Sigmoid colon (tissue), 7 donors: ENCODE measurements around the gene KATNB1. TPM values are rescaled to one million over a fixed set of nuclear protein-coding genes. Genes with fewer than 3 reads are reported as not detected.

Source experiments
- DNase-seq: peaks from one replicate; pipeline ENCODE4 v3.0.0-alpha.2; 2019
- H3K27ac ChIP-seq, 4 donors: fragments of 200-600 bp; sonication (generic); one replicate each; pipeline ENCODE4 v1.5.1; 2016 to 2019; ENCODE audit warnings: mild to moderate bottlenecking in 1 of 4
- H3K27me3 ChIP-seq, 3 donors: fragments of 200-600 bp; sonication (generic); one replicate each; pipeline ENCODE4 v1.5.1; 2019; ENCODE audit warnings: mild to moderate bottlenecking in 1 of 3
- H3K36me3 ChIP-seq, 4 donors: fragments of 200-600 bp; sonication (generic); one replicate each; pipeline ENCODE4 v1.5.1; 2016 to 2019
- H3K4me1 ChIP-seq, 4 donors: fragments of 200-600 bp; sonication (generic); one replicate each; pipeline ENCODE4 v1.5.1; 2017 to 2019
- H3K4me3 ChIP-seq, 4 donors: fragments of 200-600 bp; sonication (generic); one replicate each; pipeline ENCODE4 v1.5.1; 2017 to 2019; ENCODE audit warnings: mild to moderate bottlenecking in 2 of 4, moderate library complexity in 1 of 4
- H3K9me3 ChIP-seq, 4 donors: fragments of 200-600 bp in 3 of 4; sonication (generic) in 3 of 4; one replicate each; pipeline versions ENCODE4 v1.5.1 to v1.6.1; 2013 to 2019
- CTCF ChIP-seq, 4 experiments: fragments of 450-650 bp in 3 of 4; fragments of 200-600 bp in 1 of 4; IDR thresholded peaks; one replicate each; pipeline ENCODE4 v1.5.1; 2016 to 2019; ENCODE audit warnings: antibody characterized with exemption in 4 of 4, mild to moderate bottlenecking in 3 of 4, moderate library complexity in 2 of 4
- EP300 ChIP-seq, 4 donors: sonication (generic); formaldehyde crosslinking; IDR thresholded peaks; one replicate each; pipeline ENCODE4 v1.6.1; 2017; ENCODE audit warnings: antibody characterized with exemption in 4 of 4
- POLR2A ChIP-seq, 2 donors: fragments of 450-650 bp; IDR thresholded peaks; one replicate each; pipeline ENCODE4 v1.6.1; 2016; ENCODE audit warnings: antibody characterized with exemption in 2 of 2, mild to moderate bottlenecking in 2 of 2, moderate library complexity in 2 of 2
- POLR2AphosphoS5 ChIP-seq, 4 donors: sonication (generic); formaldehyde crosslinking; IDR thresholded peaks; one replicate each; pipeline ENCODE4 v1.6.1; 2017; ENCODE audit warnings: antibody characterized with exemption in 4 of 4
- WGBS, 2 donors: extraction: QIAGEN DNeasy Blood & Tissue Kit; methylation state at CpG; one replicate each; pipeline ENCODE4 v1.1.7; 2013; 5-methylcytosine and 5-hydroxymethylcytosine counted together
- intact Hi-C: fragments of 100-400 bp; cut with DNase I; formaldehyde crosslinking; loops from one replicate; pipeline ENCODE4 v1.15.1; 2023
- polyA plus RNA-seq, 3 donors: library from polyadenylated mRNA; stranded (reverse); fragments of 200-250 nt; gene quantifications; one replicate each; pipeline ENCODE4 v1.2.3, GENCODE V29; 2013
- total RNA-seq, 4 donors: library from RNA; depleted of rRNA; stranded (reverse); fragments of >200 nt; gene quantifications; one replicate each; pipeline ENCODE4 v1.1.0, GENCODE V29; 2016
- donor health status: healthy with polysubstance abuse.
- donor health status: Bipolar disorder and iron deficiency.
- donor health status: healthy.

Gene KATNB1
- total and polyA plus RNA-seq, 7 donors: 4.3 to 18.6 (median 10.2) TPM

DNA sequence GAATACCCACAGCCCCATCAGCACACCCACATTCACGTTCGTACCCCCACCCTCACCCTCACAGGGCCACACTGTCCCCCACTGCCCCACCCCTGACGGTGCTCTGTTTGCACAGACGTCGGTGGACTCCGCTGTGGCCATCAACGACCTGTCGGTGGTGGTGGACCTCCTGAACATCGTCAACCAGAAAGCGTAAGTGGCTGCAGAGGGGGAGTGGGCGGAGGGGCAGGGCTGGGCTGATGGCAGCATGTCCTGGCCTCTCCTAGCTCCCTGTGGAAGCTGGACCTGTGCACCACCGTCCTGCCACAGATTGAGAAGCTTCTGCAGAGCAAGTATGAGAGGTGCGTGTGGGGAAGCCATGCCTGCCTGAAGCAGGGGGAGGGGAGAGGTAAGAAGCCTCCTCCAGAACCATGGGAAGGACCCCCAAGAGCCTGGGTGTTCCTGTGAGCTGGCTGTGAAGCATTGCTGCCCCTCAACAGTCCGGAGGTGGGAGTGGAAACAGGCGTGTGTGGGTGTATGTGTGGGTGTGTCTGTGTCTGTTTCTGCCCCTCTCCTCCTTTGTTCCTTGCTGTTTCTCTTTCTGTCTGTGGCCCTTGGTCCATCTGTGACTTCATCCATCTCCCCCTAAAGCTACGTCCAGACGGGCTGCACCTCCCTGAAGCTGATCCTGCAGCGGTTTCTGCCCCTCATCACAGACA lies 20.3 kb downstream of the KATNB1 start:
- Histone ChIP-seq H3K27ac (no peak overlapping the region), H3K36me3 (peaks cover 0 to 56% (median 16%) of the 10 kb centered on the region in 4 donors), H3K4me3 (no peak overlapping the region), H3K27me3 (no peaks in the 10 kb centered on the region), H3K9me3 (no peaks in the 10 kb centered on the region), H3K4me1 (peaks cover 0 to 9% (median 2%) of the 10 kb centered on the region in 4 donors)
- no peak for TF ChIP-seq POLR2AphosphoS5 (IDR thresholded peaks at IDR 0.05)
- TF ChIP-seq CTCF (IDR thresholded peaks at IDR 0.05): no peak
- TF ChIP-seq EP300 (IDR thresholded peaks at IDR 0.05): no peak
- TF ChIP-seq POLR2A (IDR thresholded peaks at IDR 0.05): no peak
- WGBS, 2 donors: 78 to 87% methylated on average over 18 of the region's 18 CpGs
- DNase-seq: no peak
- intact Hi-C loops: loop anchor here (2.0 kb wide), 1 partner anchor 47 kb away; the partner anchor contains the start of gene KIFC3

GRCh38 chr16:57756424-57757325 lies 21.1 kb downstream of the KATNB1 start:
- H3K27ac ChIP-seq: no peak overlapping the region

GRCh38 chr16:57757326-57757786 lies 21.8 kb downstream of the KATNB1 start:
- TF ChIP-seq CTCF (IDR thresholded peaks at IDR 0.05): peak; percentile 68 to 97 (median 87)
- no peak for TF ChIP-seq EP300 (IDR thresholded peaks at IDR 0.05)
- 61 to 66% methylated on average over 11 of the region's 11 CpGs for WGBS, 2 donors
- intact Hi-C loops: loop anchor here (1.0 to 2.0 kb wide), 2 partner anchors 45 to 106 kb away; partner anchors contain the start of gene KIFC3
- Histone ChIP-seq H3K36me3 (peaks cover 0 to 53% (median 16%) of the 10 kb centered on the region in 4 donors), H3K4me1 (peaks cover 0 to 9% (median 2%) of the 10 kb centered on the region in 4 donors), H3K27ac (peak overlapping the region in 1 of 4 donors; percentile 42), H3K4me3 (no peak overlapping the region), H3K27me3 (no peaks in the 10 kb centered on the region), H3K9me3 (no peaks in the 10 kb centered on the region)
- DNase-seq: peak; percentile 89

More at GRCh38 chr16:57756424-57757325, 21.1 kb downstream of the KATNB1 start:
- no peak for TF ChIP-seq POLR2AphosphoS5 (IDR thresholded peaks at IDR 0.05)
- TF ChIP-seq POLR2A (IDR thresholded peaks at IDR 0.05): no peak
- no peak for TF ChIP-seq CTCF (IDR thresholded peaks at IDR 0.05)
- no peak for TF ChIP-seq EP300 (IDR thresholded peaks at IDR 0.05)
- no peaks in the 10 kb centered on the region for H3K27me3 ChIP-seq
- no peak for DNase-seq
- H3K9me3 ChIP-seq: no peaks in the 10 kb centered on the region
- 79 to 85% methylated on average over 15 of the region's 15 CpGs for WGBS, 2 donors
- no peak overlapping the region for H3K4me3 ChIP-seq
- intact Hi-C loops: loop anchor here (1.0 to 2.0 kb wide), 2 partner anchors 46 to 107 kb away; partner anchors contain the start of gene KIFC3
- peaks cover 0 to 55% (median 17%) of the 10 kb centered on the region in 4 donors for H3K36me3 ChIP-seq
- H3K4me1 ChIP-seq: peaks cover 0 to 9% (median 2%) of the 10 kb centered on the region in 4 donors

DNA sequence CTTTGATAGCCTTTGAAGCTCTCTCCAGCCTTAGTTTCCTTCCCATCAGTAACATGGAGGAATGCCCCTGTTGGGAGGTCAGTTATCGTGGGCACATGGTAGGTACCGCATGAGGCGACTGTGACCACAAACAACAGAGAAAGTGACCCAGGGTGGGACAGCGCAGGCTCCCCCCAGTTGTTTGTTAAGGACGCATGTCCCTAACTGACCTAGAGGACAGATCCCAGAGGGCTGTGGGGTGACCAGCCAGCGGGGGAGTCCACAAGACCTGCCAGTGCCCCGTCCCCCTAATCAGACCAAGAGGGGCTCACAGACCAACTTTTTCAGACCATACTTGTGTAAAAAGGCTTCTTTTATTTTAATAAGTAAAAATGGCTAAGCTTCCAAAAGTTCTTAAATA lies 22.3 kb downstream of the KATNB1 start:
- H3K27ac ChIP-seq: no peak overlapping the region
- H3K4me3 ChIP-seq: no peak overlapping the region
- peaks cover 0 to 51% (median 14%) of the 10 kb centered on the region in 4 donors for H3K36me3 ChIP-seq
- no peaks in the 10 kb centered on the region for H3K27me3 ChIP-seq
- intact Hi-C loops: loop anchor here (1.0 to 2.0 kb wide), 2 partner anchors 45 to 105 kb away; partner anchors contain the start of gene KIFC3
- WGBS, 2 donors: 95% methylated on average over 7 of the region's 7 CpGs
- H3K4me1 ChIP-seq: peaks cover 0 to 9% (median 2%) of the 10 kb centered on the region in 4 donors
- DNase-seq: no peak
- TF ChIP-seq EP300 (IDR thresholded peaks at IDR 0.05) (no peak), POLR2A (IDR thresholded peaks at IDR 0.05) (no peak), CTCF (IDR thresholded peaks at IDR 0.05) (no peak), POLR2AphosphoS5 (IDR thresholded peaks at IDR 0.05) (no peak)
- H3K9me3 ChIP-seq: no peaks in the 10 kb centered on the region
